ENCODE data around the gene PEX14.

- TF ChIP-seq, protein P1, sequence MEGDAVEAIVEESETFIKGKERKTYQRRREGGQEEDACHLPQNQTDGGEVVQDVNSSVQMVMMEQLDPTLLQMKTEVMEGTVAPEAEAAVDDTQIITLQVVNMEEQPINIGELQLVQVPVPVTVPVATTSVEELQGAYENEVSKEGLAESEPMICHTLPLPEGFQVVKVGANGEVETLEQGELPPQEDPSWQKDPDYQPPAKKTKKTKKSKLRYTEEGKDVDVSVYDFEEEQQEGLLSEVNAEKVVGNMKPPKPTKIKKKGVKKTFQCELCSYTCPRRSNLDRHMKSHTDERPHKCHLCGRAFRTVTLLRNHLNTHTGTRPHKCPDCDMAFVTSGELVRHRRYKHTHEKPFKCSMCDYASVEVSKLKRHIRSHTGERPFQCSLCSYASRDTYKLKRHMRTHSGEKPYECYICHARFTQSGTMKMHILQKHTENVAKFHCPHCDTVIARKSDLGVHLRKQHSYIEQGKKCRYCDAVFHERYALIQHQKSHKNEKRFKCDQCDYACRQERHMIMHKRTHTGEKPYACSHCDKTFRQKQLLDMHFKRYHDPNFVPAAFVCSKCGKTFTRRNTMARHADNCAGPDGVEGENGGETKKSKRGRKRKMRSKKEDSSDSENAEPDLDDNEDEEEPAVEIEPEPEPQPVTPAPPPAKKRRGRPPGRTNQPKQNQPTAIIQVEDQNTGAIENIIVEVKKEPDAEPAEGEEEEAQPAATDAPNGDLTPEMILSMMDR (IDR thresholded peaks at IDR 0.05) = no peak
- TF ChIP-seq POLR2AphosphoS5 (IDR thresholded peaks at IDR 0.05) (no peak), EP300 (IDR thresholded peaks at IDR 0.05) (no peak), POLR2A (IDR thresholded peaks at IDR 0.05) (no peak)
These were observed 41.0 kb upstream of the PEX14 start for GRCh38 chr1:10433790-10434189.
